HTERT RPE-1 (cell line): ENCODE data around the gene AADAC.
"Not testable (repeated sequence)": the region's sequence is repeated elsewhere in the genome, so short reads cannot be mapped to it uniquely, and the experiment has no call there.

ENCODE experiments used
- in situ Hi-C: fragments of 300-500 bp; cut with MboI; formaldehyde crosslinking; loops from 4 replicates; pipeline ENCODE4 v1.14.3; 2020; ENCODE audit warnings: low sequenced_read_pairs

AADAC gene

DNA sequence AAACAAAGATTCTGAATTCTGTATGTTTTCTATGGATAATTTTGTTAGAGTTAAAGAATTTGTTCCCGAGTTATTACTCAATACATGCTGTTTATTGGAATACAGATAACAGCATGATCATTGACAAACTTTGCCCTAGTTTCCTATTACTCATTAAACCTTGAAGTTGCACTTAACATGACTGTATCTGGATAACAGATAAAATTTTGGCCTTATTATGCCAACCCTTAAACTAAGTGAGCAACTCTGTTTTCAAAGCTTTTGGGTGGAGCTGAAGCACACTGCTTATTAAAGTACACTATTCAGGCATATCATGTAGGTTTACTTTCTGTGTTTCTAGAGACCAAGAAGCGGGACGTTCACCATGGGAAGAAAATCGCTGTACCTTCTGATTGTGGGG, at the start of gene AADAC:
Gene AADAC (plus strand): TSS at position 318 of the 400 bp plus-strand sequence. CDS start 47 bp downstream, at position 365.
- in situ Hi-C loops, result no loop called here

GRCh38 chr3:151764699-151765098, 49.2 kb upstream of the AADAC start:
- in situ Hi-C loops, result not testable (repeated sequence)

GRCh38 chr3:151765685-151766084, 48.2 kb upstream of the AADAC start:
- in situ Hi-C loops, result no loop called here

GRCh38 chr3:151766454-151766853, 47.5 kb upstream of the AADAC start:
- in situ Hi-C loops, result no loop called here

- in situ Hi-C loops, result no loop called here
Observed at GRCh38 chr3:151768393-151768930, 45.5 kb upstream of the AADAC start.

- in situ Hi-C loops, result no loop called here
Observed at GRCh38 chr3:151769175-151769574, 44.7 kb upstream of the AADAC start.

- in situ Hi-C loops, result no loop called here
Observed at GRCh38 chr3:151770956-151771355, 43.0 kb upstream of the AADAC start.

- in situ Hi-C loops, result no loop called here
Observed at GRCh38 chr3:151772825-151773480, 41.0 kb upstream of the AADAC start.

DNA sequence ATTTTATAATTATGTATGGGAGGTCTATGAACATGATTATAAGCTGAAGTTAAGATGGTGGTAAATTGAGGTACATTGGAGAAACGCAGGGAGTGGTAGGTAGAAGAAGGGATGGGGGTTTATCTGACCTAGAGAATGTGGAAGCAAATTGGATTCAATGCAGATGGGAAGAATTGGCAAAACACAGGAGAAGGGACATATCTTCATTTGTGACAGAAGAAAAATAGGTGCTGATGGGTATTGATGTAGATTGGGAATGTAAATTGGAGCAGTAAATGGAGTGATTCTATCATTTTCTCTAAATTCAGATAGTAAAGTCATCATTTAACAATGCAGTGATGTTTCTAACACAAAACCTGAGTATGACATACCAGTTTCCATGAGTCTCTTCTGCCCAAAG, 39.7 kb upstream of the AADAC start:
- in situ Hi-C loops, result no loop called here

DNA sequence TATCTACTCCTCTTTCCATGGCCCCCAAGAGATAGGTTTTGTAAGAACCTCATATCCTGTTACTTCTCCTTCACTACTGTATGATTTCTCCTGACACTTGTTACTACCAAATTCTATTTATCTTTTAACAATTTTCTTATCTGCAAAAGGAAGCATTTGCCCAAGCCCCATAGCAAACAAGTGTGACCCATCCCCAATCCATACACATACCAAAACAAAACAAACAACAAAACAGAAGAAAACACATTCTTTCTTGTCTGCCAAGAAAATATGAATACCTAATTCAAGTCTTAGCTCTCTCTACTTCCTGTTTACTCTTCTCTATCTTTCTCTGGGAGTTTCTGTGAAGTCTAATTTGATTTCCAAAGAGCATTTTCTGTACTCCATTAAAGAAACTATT, 39.0 kb upstream of the AADAC start:
- in situ Hi-C loops, result no loop called here

- in situ Hi-C loops, result no loop called here
Observed at GRCh38 chr3:151775314-151776258, 38.3 kb upstream of the AADAC start.

GRCh38 chr3:151776259-151776740, 37.6 kb upstream of the AADAC start:
- in situ Hi-C loops, result no loop called here

- in situ Hi-C loops, result no loop called here
Observed at GRCh38 chr3:151777880-151778279, 36.0 kb upstream of the AADAC start.

- in situ Hi-C loops, result no loop called here
Observed at GRCh38 chr3:151787626-151788025, 26.3 kb upstream of the AADAC start.

GRCh38 chr3:151788401-151788800, 25.5 kb upstream of the AADAC start:
- in situ Hi-C loops, result no loop called here

GRCh38 chr3:151789853-151790463, 24.0 kb upstream of the AADAC start:
- in situ Hi-C loops, result no loop called here

GRCh38 chr3:151790763-151791162, 23.2 kb upstream of the AADAC start:
- in situ Hi-C loops, result not testable (repeated sequence)

DNA sequence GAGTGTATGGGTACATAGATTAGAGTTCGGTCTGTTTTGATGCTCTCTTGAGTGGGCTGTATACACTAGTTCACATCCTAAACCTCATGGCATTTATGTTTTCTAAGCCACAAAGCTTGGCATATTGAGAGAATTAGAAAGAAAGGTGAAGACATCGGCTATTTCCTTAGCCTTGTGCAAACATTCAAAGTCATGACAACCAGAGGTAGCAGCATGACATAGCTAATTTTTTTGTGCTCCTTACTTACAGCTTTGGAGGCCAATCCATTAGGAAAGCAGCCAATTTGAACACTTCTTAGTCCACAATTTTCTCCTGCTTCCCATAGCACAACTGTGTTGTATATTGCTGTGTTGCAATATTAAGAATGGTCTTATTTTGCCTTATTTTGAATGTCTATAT, 21.5 kb upstream of the AADAC start:
- in situ Hi-C loops, result no loop called here

GRCh38 chr3:151793636-151794035, 20.3 kb upstream of the AADAC start:
- in situ Hi-C loops, result no loop called here

DNA sequence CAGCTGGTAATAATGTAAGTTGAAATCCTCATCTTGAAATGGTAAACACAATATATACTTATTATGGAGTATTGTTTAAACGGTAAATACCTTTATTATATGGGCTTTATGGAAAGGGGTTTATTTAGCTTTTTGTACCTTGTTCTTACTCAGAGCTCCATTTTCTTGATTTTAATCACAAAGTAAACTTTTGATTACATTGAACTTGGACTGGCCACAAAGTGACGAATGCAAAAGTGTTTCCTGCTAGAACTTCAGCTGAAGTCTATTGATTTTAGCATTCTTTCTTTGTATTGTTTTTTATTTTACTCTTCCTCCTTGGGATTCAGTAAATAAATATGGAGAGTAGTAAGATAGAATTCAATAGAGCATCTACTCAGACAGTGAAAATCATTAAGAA, 19.8 kb upstream of the AADAC start:
- in situ Hi-C loops, result no loop called here

DNA sequence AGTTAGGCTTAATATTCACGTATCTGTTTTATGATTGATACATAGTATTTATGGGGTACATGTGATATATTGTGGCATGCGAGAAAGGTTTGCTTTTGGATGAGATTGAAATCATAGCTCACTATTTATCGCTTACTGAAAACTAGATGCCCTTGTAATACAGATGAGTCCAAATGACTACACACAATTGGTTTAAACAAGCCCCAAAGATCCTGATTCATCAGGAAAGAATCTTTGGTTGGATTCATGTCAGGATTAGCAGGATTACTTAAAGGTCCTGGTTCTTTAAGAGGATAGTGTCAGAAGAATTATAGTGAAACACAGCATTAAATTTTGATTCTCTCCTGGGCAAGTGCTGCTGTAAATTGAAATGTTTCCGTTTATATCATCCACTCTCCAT, 18.6 kb upstream of the AADAC start:
- in situ Hi-C loops, result no loop called here
